Upper lobe of left lung (tissue), 6 donors: ENCODE measurements around the gene ADGRD1. TPM values are rescaled to one million over a fixed set of nuclear protein-coding genes. Genes with fewer than 3 reads are reported as not detected.
A peak's percentile ranks its signal among the peaks of the same experiment; 100 is the strongest.

ENCODE experiments used
- ATAC-seq, 2 donors: fragments of 200-7000 bp; cut with Tn5 transposase; one replicate each; pipeline ENCODE4 v1.9.1; 2022; ENCODE audit warnings: mild to moderate bottlenecking in 2 of 2, moderate library complexity in 2 of 2; ENCODE audit not compliant: low FRiP score in 2 of 2
- DNase-seq, 2 donors: peaks; one replicate each; pipeline ENCODE4 v3.0.0-alpha.2; 2019 to 2020
- H3K27ac ChIP-seq, 4 donors: fragments of 200-600 bp; sonication (generic); one replicate each; pipeline ENCODE4 v1.5.1; 2016 to 2019
- H3K27me3 ChIP-seq, 4 donors: fragments of 200-600 bp; sonication (generic); one replicate each; pipeline ENCODE4 v1.5.1; 2017 to 2019
- H3K36me3 ChIP-seq, 4 donors: fragments of 200-600 bp; sonication (generic); one replicate each; pipeline ENCODE4 v1.5.1; 2016 to 2019
- H3K4me1 ChIP-seq, 4 donors: fragments of 200-600 bp; sonication (generic); one replicate each; pipeline ENCODE4 v1.5.1; 2018 to 2019
- H3K4me3 ChIP-seq, 4 donors: fragments of 200-600 bp; sonication (generic); one replicate each; pipeline ENCODE4 v1.5.1; 2017 to 2019; ENCODE audit warnings: mild to moderate bottlenecking in 2 of 4, moderate library complexity in 1 of 4
- H3K9me3 ChIP-seq, 4 donors: fragments of 200-600 bp; sonication (generic); one replicate each; pipeline ENCODE4 v1.5.1; 2018 to 2019
- CTCF ChIP-seq, 6 experiments: fragments of 450-650 bp in 4 of 6; fragments of 200-600 bp in 2 of 6; sonication (generic) in 2 of 6; IDR thresholded peaks; one replicate each; pipeline ENCODE4 v1.5.1; 2016 to 2019; ENCODE audit warnings: antibody characterized with exemption in 6 of 6
- EP300 ChIP-seq, 4 donors: sonication (generic); formaldehyde crosslinking; IDR thresholded peaks; one replicate each; pipeline ENCODE4 v1.5.1; 2017; ENCODE audit warnings: antibody characterized with exemption in 4 of 4, control low read depth in 2 of 4
- POLR2A ChIP-seq, 4 donors: fragments of 450-650 bp; IDR thresholded peaks; one replicate each; pipeline ENCODE4 v1.5.1; 2016 to 2017; ENCODE audit warnings: antibody characterized with exemption in 4 of 4, mild to moderate bottlenecking in 2 of 4
- POLR2AphosphoS5 ChIP-seq, 2 donors: sonication (generic); formaldehyde crosslinking; IDR thresholded peaks; one replicate each; pipeline ENCODE4 v1.5.1; 2017; ENCODE audit warnings: antibody characterized with exemption in 2 of 2
- WGBS, 2 donors: methylation state at CpG; one replicate each; pipeline ENCODE4 v1.1.5; 2017 to 2018; 5-methylcytosine and 5-hydroxymethylcytosine counted together
- total RNA-seq, 6 donors: library from RNA; depleted of rRNA in 4 of 6; stranded (reverse); fragments of >200 nt in 4 of 6; gene quantifications; one replicate each; pipeline versions ENCODE4 v1.1.0 to v1.2.1, GENCODE V29; 2016 to 2021
- donor health status: DM: no; HTN: no; CAD: no; lungs with moderate emphysema.
- donor health status: DM: no; HTN: yes; CAD: no; lungs with severe emphysema.

Gene ADGRD1
- total RNA-seq, 6 donors from 2014 or later, result 84.2 to 124 (median 94.7) TPM

- TF ChIP-seq EP300 (IDR thresholded peaks at IDR 0.05) (peak in 1 of 4 donors; percentile 24), CTCF (IDR thresholded peaks at IDR 0.05) (no peak), POLR2A (IDR thresholded peaks at IDR 0.05) (no peak), POLR2AphosphoS5 (IDR thresholded peaks at IDR 0.05) (no peak)
- no peaks in the 10 kb centered on the region for H3K27me3 ChIP-seq
- ATAC-seq (peak; percentile 5 to 74), DNase-seq (peak in 1 of 2 donors; percentile 75)
- H3K4me1 ChIP-seq, result peaks cover 0 to 22% (median 12%) of the 10 kb centered on the region in 4 donors
- peaks cover 0 to 34% (median 18%) of the 10 kb centered on the region in 4 donors for H3K36me3 ChIP-seq
- peak overlapping the region; percentile 34 to 78 (median 69) for H3K27ac ChIP-seq
- H3K4me3 ChIP-seq, result no peak overlapping the region
- no peaks in the 10 kb centered on the region for H3K9me3 ChIP-seq
- WGBS, 2 donors, result 57 to 66% methylated on average over 1 to 2 of the region's 2 CpGs
Measured at GRCh38 chr12:131002216-131002631, 48.5 kb downstream of the ADGRD1 start.

- Histone ChIP-seq H3K36me3 (peaks cover 0 to 40% (median 18%) of the 10 kb centered on the region in 4 donors), H3K27ac (peak overlapping the region in 3 of 4 donors; percentile 63 to 78 (median 75)), H3K27me3 (no peaks in the 10 kb centered on the region), H3K4me3 (no peak overlapping the region), H3K4me1 (peaks cover 0 to 24% (median 13%) of the 10 kb centered on the region in 4 donors), H3K9me3 (no peaks in the 10 kb centered on the region)
- ATAC-seq, result no peak
- DNase-seq, result no peak
- no peak for TF ChIP-seq CTCF (IDR thresholded peaks at IDR 0.05)
- 80 to 93% methylated on average over 10 to 18 of the region's 18 CpGs for WGBS, 2 donors
Measured at GRCh38 chr12:131003036-131003715, 49.5 kb downstream of the ADGRD1 start.

GRCh38 chr12:131003716-131004045 lies 50.0 kb downstream of the ADGRD1 start:
- Histone ChIP-seq H3K4me3 (no peak overlapping the region), H3K27me3 (no peaks in the 10 kb centered on the region), H3K9me3 (no peaks in the 10 kb centered on the region), H3K36me3 (peaks cover 0 to 43% (median 18%) of the 10 kb centered on the region in 4 donors), H3K4me1 (peaks cover 0 to 24% (median 13%) of the 10 kb centered on the region in 4 donors), H3K27ac (peak overlapping the region in 1 of 4 donors; percentile 75)
- ATAC-seq (no peak), DNase-seq (no peak)
- 84 to 89% methylated on average over 15 to 18 of the region's 18 CpGs for WGBS, 2 donors
- TF ChIP-seq POLR2AphosphoS5 (IDR thresholded peaks at IDR 0.05) (no peak), EP300 (IDR thresholded peaks at IDR 0.05) (no peak), CTCF (IDR thresholded peaks at IDR 0.05) (no peak), POLR2A (IDR thresholded peaks at IDR 0.05) (no peak)

GRCh38 chr12:131004166-131004565 lies 50.5 kb downstream of the ADGRD1 start:
- no peak for DNase-seq
- TF ChIP-seq EP300 (IDR thresholded peaks at IDR 0.05), result no peak
- no peak for TF ChIP-seq CTCF (IDR thresholded peaks at IDR 0.05)
- no peak for TF ChIP-seq POLR2A (IDR thresholded peaks at IDR 0.05)
- H3K4me1 ChIP-seq, result peaks cover 0 to 24% (median 13%) of the 10 kb centered on the region in 4 donors
- H3K27me3 ChIP-seq, result no peaks in the 10 kb centered on the region
- no peak for ATAC-seq
- no peaks in the 10 kb centered on the region for H3K9me3 ChIP-seq
- peaks cover 0 to 43% (median 18%) of the 10 kb centered on the region in 4 donors for H3K36me3 ChIP-seq
- WGBS, 2 donors, result 81 to 84% methylated on average over 11 to 22 of the region's 22 CpGs
- no peak overlapping the region for H3K4me3 ChIP-seq
- H3K27ac ChIP-seq, result no peak overlapping the region
